Activated CD4-positive, CD25-positive, alpha-beta regulatory T cell treated with anti-CD3 and anti-CD28 coated beads, Interleukin-2, amount 50 U/mL, for 72 hours (primary cell): Measurements from ENCODE around the gene NKTR.
A peak's percentile ranks its signal among the peaks of the same experiment; 100 is the strongest.
"Not testable (repeated sequence)": the region's sequence is repeated elsewhere in the genome, so short reads cannot be mapped to it uniquely, and the experiment has no call there.

ENCODE experiments used
- DNase-seq: peaks from one replicate; pipeline ENCODE4 v3.0.0; 2021

NKTR gene

DNA sequence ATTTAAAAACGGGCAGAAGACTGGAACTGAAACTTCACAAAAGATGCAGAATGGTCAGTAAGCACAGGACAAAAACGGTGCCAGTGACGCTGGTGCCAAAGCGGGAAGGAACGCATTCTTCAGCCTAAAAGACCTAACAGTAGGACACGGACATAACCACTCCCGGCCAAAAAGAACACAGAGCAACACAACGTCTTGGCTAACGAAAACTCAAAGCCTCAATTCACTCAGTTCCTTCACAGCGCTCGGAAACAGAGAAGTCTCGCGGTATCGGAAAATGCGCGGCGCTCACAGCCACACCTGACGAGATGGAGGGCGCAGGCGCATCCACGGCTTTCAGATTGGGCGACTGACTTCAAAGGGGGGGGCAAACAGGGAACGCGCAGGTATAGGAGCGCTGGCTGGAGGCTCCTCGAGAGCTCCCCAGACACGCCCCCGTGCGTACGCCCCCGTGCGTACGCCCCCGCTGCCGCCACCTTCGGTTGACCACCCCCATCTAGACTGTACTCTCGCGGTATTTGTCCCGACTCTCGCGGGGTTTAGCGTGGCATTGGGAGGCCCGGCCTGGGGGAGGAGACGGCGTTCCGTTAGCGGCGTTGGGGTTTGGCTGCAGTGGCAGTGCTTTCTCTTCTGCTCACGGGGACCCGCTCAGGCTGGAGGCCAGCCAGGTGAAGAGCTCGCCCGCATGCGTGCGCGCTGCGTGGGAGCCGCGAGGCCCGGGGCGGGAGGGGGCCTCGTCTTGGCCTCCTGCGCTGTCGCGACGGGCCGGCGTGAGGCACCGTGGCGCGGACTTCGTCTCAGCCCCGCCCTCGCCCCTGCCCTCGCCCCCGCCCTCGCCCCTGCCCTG lies at the start of gene NKTR:
TSS of gene NKTR (plus strand) at position 576 of the 847 bp plus-strand sequence. CDS start 321 bp downstream, outside the sequence.
- DNase-seq, result peak; percentile 99

- DNase-seq, result no peak
Measured at GRCh38 chr3:42552830-42553229, 47.7 kb upstream of the NKTR start.

- DNase-seq, result no peak
Measured at GRCh38 chr3:42556089-42556632, 44.3 kb upstream of the NKTR start.

DNA sequence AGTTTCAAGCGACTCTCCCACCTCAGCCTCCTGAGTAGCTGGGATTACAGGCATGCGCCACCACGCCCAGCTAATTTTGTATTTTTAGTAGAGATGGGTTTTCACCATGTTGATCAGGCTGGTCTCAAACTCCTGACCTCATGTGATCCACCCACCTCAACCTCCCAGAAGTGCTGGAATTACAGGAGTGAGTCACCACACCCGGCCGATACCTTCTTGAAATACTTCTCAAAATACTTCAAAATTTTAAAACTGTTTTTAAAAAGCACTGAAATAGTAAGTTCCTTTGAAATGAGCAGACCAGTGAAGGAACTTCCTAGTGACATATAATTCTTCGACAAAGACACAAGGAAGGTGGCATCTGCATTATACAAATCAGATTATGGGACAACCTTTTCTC lies 43.7 kb upstream of the NKTR start:
- DNase-seq, result not testable (repeated sequence)

DNA sequence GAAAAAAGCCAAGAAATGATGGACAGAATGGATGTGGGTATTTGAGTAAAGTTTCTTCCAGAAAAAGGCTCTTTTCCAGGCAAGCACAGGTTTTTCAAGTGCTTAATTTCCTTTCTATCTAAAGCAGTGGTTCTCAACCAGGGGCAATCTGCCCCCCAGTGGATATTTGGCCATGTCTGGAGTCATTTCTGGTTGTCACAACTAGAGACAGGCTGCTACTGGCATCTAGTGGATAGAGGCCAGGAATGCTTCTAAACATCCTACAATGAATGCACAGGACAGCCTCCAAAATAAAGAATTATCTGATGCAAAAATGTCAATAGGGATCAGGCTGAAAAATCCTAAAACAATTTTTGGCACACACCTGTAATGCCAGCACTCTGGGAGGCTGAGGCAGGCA lies 42.6 kb upstream of the NKTR start:
- DNase-seq, result no peak

GRCh38 chr3:42562047-42562907 lies 38.2 kb upstream of the NKTR start:
- no peak for DNase-seq

DNA sequence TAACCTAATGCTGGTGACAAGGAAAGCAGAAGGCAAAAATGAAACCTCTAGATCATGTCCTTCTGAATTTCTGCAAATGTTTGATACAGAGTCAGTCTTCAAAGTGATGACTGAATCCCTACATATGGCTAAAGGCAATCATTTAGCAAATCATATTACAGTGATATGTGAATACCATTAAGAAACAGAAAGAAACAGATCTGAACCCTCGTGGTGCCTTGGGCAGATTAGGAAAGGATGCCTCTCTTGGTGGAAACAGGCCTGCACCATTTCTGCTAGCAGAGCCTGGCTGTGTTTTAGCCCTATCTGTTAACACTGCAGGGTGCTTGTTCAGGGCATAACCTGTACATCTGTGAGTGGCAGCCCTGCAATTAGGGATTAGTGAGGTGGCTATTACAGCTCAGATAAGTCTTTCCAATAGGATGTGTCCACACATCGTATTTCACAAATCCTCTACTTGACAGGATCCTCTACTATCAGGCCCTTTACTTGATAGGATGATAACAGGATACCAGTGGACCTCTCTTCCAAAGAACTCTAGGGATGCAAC lies 30.8 kb upstream of the NKTR start:
- DNase-seq, result no peak

DNA sequence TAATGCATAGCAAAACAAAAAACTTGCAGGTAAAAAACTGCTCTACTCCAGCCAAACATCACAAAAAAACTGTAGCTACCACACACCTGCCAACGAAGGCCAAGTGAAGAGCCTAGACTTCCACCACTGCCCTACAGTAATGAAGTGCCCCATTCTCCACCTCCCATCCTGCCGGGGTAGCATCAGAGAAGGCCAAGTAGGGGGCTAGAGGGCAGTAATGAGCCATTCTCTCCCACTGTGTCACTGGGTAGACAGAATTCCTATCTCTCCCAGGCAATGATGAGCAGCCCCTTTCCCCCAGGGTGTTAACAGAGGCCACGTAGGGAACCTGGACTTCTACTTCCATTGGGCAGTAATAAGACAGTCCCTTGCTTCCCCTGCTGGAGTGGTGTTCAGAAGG lies 28.2 kb upstream of the NKTR start:
- DNase-seq, result no peak

DNA sequence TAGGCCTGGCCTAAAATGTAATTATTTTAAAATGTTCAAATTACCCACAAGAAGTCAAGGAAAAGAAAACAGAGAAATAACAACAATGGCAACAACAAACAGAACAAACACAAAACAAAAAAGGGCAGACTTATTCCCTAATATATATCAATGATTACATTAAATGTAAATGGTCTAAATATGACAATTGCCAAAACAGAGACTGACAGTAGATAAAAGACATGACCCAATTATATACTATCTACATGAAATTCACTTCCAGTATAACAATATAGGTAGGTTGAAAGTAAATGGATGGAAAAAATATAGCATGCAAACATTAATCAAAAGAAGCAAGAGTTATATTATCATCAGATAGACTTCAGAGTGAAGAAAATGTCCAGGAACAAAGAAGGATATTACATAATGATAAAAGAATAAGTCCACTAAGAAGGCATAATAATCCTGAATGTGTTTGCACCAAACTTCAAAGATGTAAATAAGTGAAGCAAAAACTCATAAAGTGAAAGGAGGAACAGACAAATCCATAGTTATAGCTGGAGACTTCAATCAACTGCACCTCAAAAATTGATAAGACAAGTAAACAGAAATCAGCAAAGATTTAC lies 25.2 kb upstream of the NKTR start:
- no peak for DNase-seq

- no peak for DNase-seq
Measured at GRCh38 chr3:42578054-42578453, 22.4 kb upstream of the NKTR start.

DNA sequence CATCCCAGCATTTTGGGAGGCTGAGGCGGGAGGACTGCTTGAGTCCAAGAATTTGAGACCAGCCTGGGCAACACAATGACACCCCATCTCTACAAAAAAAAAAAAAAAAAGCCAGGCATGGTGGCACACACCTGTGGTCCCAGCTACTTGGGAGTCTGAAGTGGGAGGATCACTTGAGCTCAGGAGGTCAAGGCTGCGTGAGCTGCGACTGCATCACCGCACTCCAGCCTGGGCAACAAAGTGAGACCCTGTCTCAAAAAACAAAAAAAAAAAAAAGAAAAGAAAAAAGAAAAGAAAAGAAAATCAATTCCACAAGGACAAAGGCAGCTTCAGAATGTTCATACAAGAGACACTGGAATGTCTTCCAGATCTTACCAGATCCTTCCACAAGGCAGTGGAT lies 21.1 kb upstream of the NKTR start:
- DNase-seq, result not testable (repeated sequence)

GRCh38 chr3:42581400-42581708 lies 19.1 kb upstream of the NKTR start:
- no peak for DNase-seq

- DNase-seq, result peak; percentile 96
Measured at GRCh38 chr3:42581709-42582473, 18.6 kb upstream of the NKTR start, which contains the start of gene SEC22C. Gene SEC22C, minus strand, starts transcription at chr3:42581967. Its CDS starts 12,921 bp downstream, at chr3:42569046.

DNA sequence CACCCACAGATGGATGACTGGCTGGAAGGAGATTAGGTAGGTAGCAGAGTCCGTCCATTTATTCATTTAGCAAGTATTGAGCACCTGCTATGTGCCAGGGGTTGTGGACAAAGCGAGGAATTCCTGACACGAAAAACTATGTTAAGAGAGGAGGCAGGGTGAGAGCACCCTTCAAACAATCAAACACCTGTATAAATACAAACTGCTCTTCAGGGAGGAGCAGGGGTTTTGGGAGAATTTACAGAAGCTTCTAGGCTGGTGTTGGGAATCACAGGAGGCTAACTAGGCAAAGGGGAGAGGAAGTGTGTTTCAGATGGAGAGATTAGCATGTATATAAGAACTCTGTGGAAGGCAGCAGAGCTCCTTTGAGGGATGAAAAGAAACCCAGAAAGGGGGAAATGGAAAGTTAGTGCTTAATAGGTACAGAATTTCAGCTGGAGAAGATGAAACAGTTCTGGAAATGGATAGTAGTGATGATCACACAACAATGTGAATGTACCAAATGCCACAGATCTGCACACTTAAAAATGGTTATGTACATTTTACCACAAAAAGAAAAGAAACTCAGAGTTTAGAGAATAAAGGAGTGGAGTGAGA lies 17.9 kb upstream of the NKTR start:
- DNase-seq, result no peak

DNA sequence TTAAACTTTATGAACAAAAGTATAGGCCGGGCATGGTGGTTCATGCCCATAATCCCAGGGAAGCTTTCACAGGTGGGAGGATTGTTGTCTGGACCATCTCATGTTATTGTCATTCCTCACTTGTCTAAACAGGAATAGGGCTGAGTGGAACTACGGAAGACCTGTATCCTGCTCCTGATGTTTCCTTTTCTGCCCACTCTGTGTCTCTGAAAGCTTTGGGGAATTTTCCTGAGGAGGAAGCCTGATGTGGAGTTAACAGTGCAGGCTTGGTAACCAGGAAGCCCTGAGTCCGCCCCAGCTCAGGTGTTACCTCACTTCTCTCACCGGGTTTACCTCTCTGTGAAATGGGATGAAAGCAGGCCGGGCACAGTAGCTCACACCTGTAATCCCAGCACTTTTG lies 11.9 kb upstream of the NKTR start:
- no peak for DNase-seq

DNA sequence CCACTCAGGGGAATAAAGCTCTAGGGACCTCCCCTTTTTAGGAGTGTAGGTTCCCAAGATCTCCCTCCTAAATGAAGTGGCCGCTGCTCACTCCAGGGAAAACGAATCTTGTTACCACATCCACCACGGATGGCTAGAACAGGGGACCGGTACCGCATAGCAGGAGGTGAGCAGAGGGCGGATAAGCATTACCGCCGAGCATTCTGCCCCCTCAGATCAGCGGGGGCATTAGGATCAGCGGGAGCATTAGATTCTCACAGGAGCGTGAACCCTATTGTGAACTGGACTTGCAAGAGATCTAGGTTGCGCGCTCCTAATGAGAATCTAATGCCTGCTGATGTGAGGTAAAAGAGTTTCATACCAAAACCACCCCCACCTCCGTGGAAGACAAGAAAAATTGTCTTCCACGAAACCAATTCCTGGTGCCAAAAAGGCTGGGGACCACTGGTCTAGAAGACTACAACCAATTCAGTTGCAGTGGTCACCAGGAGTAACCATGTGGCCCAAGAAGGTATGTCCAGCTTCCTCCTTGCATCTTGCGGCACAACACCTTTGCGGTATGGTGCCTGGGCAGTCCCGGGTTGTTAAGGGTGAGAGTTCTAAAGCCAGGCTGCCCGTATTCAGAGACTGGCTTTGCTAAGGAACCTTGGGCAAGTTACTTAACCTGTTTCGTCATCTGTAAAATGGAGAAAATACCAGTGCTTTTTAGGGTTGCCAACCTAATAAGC lies 10.9 kb upstream of the NKTR start:
- DNase-seq, result no peak

DNA sequence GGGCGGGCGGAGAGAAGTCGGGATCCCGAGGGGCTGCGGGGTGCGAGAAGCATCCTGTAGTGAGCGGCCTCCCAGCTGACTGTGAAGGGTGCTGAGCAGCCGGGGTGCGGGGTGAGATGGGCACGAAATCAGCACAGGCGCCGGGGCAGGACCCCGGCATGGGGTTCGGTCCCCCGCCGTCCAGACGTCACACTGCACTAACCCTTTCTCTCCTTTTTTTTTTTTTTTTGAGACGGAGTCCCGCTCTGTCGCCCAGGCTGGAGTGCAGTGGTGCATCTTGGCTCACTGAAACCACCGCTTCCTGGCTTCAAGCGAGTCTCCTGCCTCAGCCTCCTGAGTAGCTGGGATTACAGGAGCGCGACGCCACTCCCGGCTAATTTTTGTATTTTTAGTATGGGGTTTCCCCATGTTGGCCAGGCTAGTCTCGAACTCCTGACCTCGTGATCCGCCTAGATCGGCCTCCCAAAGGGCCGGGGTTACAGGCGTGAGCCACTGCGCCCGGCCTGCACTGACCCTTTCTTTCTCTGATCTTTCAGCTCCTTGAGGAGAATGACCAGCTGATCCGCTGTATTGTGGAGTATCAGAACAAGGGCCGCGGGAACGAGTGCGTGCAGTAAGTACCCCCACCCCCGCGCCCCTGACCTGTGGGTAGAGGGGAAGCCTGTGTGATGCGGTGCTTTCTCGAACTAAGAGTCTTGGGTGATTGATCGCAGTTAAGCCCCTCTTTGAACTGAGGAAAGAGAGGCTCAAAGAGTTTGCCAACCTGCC lies 9.3 kb upstream of the NKTR start:
- DNase-seq, result peak; percentile 38

DNA sequence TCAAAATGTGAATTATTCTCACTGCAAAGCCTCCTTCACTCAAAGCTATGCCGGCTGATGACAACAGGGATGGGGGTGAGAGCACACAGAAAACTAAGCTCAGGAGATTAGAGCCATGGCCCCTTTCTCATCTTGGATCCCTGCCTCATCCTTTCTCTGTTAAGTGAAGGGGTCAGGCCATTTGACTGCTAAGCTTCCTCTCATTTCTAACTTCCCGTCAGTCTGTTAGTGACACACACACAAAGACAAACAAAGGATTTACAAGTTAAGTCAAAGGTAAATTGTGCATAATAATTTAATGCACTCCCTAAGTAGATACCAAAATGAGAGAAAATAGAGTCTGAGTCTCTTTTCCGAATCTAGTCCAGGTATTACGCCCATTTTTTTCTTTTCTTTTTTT lies 8.7 kb upstream of the NKTR start:
- DNase-seq, result no peak

- no peak for DNase-seq
Measured at GRCh38 chr3:42593635-42594034, 6.9 kb upstream of the NKTR start.

DNA sequence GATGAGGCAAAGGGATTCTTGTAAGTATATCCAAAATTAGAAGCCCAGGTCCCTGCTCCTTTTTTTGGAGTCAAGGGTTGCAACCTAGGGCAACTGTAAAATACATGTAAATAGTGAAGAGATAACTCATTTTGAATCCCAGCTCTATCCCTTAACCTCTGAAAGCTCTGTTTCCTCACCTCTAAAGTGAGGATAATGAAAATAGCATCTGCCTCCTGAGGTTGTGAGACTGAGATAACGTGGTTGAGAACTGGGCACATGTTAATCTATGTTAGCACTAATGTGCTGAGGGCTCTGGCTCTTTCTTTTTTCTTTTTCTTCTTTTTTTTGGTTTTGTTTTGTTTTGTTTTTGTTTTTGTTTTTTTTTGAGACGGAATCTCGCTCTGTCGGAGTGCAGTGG lies 4.8 kb upstream of the NKTR start:
- no peak for DNase-seq
